Measurements from ENCODE around the gene FRMD4A.
A peak's percentile ranks its signal among the peaks of the same experiment; 100 is the strongest.

Gene FRMD4A

GRCh38 chr10:14340051-14340744, 9.5 kb upstream of the FRMD4A start:
- DNase-seq: no peak

DNA sequence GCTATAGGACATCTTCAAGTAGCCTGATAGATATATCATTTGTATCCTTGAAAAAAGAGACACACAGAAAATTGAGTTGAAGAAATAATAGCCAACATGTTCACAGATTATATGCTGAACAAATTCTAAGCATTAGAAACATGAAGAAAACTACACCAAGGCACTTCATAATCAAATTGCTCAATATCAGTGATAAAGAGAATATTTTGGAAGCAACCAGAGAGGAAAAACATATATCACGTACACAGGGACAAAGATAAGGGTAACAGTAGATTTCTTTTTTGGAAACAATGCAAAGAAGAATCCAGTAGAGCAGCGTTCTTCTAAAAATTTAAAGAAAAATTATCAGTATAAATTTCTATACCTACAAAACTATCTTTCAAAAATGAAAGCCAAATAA, 6.0 kb upstream of the FRMD4A start:
- DNase-seq: no peak

GRCh38 chr10:14334771-14335170, 4.0 kb upstream of the FRMD4A start:
- no peak for DNase-seq

- DNase-seq: no peak
Observed at GRCh38 chr10:14333606-14334005, 2.9 kb upstream of the FRMD4A start.

DNA sequence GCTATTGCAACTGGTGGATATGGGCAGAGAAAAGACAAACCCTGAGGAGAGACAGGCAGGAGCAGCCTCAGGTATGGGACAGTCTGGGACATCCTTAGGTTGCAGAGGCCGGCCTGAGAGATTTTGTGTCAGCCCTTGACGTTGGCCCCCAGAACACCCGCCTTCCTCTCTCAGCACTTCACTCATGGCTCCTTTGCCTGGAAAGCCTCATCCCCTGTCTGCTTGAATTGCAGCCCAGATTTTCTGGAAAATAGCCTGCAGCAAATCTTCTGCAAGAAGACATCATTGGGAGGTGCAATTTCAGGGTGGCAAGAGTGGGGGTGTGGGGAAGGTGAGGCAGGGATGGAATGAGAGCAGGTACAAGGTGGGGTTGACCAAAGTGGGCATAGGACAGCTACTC, 2.2 kb upstream of the FRMD4A start:
- no peak for DNase-seq

DNA sequence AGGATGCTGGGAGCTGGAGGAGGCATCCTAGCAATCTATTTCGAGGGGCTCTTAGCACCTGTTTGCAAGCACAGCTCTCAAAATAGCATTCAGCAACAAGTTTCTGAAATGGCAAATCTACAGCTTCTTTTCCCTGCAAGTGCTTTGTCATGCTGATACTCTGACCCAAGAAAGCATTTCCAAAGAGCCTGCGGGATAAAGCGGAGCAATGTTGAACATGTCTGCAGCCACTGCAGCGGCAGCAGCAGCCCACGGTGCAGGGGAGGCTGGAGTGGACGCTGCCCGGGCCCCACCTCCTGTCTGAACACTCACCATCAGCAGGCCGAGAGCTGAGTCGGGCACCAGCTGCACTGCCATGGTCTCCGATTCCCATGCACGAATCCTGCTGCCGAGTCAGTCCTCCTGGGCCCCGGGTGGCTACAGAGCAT, 964 bp downstream of the FRMD4A start:
- DNase-seq: no peak

DNA sequence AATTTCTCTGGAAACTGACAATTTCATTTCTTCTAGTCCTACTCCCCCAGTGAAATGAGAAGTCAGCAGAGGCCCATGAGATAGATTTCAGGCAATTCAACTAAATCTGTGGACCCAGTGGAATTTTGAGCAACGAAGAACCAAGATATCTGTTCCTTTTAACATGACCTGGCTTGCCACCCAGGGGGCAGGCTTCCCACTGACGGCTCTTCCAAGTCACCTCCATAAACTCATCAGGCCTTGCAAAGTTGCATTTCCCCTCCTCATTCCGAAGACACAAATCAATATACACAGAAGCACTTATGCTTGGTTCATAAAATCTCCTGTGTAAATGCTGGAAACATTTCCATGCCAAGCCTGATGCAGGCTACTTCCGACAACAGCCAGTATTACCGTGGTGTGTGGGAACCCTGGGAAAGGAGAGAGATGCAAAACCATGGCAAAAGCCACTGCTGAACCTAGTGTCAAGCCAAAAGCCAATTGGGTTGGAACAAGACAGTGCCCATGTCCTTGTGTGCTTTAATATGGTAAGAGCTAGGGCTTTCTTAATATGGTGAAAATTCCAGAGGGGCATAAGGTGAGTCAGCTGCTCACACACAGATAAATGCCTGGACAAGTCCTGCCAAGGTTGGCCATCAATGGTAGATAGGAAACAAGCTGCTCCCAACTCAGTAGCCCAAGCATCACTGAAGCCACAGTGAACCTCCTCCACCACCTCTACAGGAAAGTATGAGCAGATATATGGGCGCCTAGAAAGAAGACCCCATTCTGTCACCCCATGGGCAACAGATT, 1.6 kb downstream of the FRMD4A start:
- DNase-seq: no peak

GRCh38 chr10:14327527-14327926, 3.2 kb downstream of the FRMD4A start:
- no peak for DNase-seq

- DNase-seq: no peak
Observed at GRCh38 chr10:14326581-14326980, 4.1 kb downstream of the FRMD4A start.

DNA sequence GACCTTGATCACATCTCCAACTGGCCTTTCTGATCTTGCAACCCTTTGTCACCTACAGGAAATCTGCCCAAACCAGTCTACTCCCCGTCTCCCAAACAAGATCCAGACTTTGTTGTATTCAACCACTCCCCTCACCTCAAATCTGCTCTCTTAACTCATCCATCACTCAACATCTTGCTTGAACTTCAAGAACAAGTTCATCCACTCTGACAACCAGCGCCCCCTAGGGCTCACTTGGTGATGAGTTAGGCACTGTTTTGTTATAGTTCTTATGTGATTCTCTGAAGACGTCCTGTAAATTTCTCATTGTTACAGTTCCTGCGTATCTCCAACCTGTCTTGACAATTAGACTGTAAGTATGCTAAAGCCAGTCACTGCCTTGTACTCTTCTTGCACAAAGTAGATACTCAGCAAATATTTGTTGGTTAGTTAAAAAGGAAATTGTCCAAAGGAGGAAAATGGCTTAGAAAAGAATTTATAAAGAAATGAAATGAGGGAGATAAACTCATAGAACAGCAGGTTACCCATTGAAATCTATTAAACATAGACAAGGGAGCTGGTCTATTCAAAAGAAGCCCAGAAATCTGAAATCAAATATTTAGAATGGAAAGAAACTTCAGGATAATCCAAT, 5.3 kb downstream of the FRMD4A start:
- peak; percentile 27 for DNase-seq

DNA sequence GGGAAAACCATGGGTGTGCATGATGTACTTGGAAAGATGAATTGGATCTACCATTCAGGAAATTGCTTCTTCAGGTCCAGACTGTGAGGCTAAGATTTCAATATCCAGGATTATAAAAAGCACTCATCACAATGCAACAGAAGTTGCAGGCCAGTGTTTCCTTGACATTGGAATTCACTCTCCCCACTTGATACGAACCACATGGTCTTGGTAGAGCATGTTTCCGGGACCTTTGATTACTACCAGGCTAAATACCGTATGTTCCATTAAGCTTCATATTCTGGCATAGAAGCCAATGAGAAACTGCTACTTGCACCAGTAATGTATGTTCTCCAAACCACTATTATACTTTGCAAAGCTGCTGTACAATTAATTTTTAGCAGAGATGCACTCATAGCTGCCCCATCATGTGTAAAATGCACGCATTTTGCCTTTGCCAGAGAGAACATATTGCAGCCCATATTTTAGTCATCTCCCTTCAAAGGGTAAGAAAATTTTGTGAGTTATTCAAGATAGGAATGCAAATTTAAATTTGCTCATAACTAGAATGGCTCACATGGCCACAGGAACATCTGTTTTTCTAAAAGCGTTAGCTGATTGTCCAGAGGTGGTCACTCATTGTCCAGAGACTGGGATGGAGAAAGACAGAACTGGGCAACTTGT, 8.1 kb downstream of the FRMD4A start:
- no peak for DNase-seq

- DNase-seq: no peak
Observed at GRCh38 chr10:14318007-14318406, 12.7 kb downstream of the FRMD4A start.

DNA sequence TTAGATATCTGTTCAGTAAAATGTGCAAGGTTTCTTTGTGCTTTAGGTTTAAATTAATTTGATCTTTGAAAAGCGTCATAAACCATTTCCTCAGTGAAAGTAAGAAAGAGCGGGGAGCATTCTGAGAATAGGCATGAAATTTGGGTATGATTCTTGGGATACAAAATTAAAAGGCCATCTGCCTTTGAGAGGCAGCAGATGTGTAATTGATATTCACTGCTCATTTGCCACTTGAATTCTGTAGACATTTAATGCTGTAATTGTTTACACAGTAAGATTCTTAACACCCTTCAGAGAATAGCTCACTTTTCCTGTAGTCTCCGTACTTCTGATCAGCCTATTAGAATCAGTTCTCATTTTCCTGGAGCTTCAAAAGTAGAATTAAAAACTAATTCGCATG, 18.7 kb downstream of the FRMD4A start:
- DNase-seq: no peak

DNA sequence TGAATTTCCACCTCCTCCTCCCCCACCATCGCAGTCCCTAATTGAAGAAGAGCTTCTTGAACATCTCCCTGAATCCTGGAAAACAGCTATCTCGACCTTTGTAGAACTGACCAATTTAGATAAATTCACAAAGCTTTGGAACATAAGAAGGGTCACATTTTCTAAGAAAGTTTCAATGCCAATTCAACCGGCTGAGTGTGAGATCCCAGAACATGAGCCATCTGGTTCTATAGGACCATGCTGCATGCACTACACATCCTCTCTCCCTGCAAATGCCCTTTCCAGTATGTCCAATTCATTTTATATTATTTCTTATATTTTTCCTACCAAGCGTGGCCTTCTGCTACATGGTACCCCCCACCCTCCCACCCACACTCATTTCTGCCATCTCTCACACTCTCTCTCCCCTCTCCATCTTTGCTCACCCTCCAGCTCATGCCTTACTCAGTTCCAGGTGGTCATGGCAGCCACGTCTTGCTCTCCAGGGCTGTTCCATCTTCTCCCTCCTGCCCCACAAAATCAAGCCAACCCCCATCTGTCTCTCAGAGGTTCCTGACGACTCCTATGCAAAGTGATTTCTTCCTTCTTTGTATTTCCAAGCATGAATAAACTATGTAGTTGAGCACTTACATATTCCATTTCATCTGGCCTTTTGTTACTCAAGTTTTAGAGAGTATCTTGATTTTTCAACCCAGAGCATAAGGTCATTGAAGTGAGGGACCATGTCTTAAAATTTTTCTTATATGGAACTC, 19.3 kb downstream of the FRMD4A start:
- DNase-seq: no peak

- no peak for DNase-seq
Observed at GRCh38 chr10:14309593-14309992, 21.1 kb downstream of the FRMD4A start.

DNA sequence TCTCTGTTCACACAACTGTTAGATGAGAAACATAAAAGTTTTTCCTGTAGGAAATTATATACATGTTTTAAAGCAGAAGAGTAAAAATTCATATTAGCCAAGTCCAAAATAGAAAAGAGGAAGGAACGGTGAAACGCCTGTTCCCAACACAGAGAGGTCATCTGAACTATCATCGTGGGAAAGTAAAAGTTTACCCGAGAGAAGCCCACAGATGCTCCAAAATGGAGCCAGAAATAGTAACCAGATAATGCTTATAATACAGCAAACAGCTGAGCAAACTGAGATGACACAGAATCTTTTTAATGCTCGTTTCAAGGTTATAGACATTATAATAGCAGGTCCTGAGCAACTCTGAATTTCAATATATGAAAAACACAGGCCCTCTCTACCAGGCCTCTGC, 24.5 kb downstream of the FRMD4A start:
- no peak for DNase-seq

DNA sequence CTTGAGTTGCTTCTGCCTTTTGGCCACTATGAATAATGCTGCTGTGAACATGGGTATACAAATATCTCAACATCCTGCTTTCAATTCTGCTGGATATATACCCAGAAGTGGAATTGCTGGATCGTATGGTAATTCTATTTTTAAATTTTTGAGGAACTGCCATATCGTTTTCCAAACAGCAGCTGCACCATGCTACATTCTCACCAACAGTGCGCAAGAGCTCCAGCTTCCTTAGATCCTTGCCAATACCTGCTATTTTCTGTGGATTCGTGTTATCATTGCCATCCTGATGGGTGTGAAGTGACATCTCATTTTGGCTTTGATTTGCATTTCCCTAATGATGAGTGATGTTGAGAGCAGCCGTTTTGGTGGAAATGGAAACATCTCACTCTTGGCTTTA, 26.7 kb downstream of the FRMD4A start:
- no peak for DNase-seq

GRCh38 chr10:14302035-14302434, 28.7 kb downstream of the FRMD4A start:
- no peak for DNase-seq

DNA sequence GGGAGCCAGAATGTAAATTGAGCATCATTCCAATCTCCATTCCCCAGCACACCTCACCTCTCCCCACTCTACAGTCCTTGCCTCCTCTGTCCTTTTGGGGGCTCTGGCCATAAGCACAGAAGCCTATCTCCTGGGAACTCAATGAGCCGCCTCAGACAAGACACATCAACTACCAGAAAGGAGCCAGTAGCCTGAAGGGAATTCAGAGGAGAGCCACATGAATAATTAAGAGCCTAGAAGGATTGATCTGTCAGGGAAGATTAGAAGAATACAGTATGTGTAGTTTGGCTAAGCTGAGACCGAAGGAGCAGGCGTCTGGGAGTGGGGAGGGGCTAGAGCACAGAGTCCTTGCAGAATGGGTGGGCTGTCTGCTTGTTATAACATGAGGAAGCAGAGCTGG, 31.2 kb downstream of the FRMD4A start:
- DNase-seq: no peak

DNA sequence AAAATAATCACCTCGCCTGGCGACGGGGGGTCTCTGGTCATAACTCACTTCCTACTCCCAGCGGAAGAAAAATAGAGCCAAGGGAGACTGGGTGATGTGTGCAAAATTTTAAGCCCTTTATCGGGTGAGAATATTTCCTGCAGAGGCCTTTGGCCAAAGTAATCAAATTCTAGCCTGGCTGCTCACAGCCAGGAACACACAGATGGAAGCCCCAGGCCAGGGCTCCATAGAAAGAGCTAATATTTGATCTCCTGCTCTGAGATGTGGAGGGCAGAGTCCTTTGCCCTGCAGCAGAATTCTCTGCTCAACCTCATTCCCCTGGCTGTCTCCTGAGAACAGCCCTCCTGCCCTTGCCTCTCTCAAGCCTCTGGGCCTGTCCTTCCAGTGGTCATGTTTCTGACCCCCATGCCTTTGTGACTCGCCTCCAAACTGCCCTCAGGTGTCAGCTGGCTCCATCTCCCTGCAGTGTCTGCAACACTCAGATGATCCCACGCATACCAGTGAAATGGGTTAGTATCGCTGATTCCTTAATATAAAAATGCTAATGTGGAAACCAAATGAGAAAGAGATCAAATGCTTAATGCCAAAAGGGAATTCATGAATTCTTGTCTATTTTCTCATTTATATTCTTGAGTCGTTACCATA, 34.5 kb downstream of the FRMD4A start:
- no peak for DNase-seq

DNA sequence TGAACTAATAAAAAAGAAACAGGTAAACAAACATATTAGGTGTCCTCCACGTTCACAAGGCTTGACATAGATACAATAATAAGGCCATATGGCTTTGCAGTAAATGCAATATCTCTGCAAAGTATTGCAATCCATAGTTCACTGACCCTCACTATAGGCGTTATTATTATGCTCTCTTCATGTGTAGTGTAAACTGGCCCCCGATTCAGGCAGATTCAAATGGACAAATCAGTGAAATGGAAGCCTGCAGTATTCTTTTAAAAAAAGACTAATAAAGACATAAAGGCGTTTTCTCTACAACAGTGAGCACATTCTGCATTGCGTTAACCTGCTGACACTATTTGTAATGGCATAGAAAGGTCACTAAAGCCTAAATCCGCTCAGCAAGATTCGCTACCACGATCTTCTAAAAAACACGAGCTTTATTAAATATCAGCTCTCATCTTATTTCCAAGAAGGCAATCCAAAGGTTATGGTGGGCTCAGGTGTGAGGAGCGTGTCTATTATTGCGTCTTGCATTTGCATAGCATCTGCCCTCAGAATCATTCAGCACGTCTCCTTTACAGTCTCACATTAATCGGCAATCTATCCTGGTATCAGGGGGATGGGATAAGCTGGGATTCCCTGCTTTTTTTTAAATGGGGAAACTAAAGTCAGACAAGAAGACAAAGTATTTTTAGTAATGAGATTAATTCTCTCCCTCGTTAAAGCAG, 36.2 kb downstream of the FRMD4A start:
- no peak for DNase-seq

- no peak for DNase-seq
Observed at GRCh38 chr10:14293526-14293925, 37.2 kb downstream of the FRMD4A start.
